HEK293T (cell line): ENCODE data around the gene PLRG1.

Source experiments
- ARNT ChIP-seq: fragments of 450-650 bp; IDR thresholded peaks from 2 replicates; pipeline ENCODE4 v1.6.1; 2017; ENCODE audit warnings: mild to moderate bottlenecking
- FOXK2 ChIP-seq: fragments of 450-650 bp; IDR thresholded peaks from 2 replicates; pipeline ENCODE4 v1.6.1; 2016; ENCODE audit warnings: mild to moderate bottlenecking
- FOXM1 ChIP-seq: fragments of 450-650 bp; IDR thresholded peaks from 2 replicates; pipeline ENCODE4 v1.6.1; 2017; ENCODE audit warnings: mild to moderate bottlenecking, borderline replicate concordance
- HDGF ChIP-seq: fragments of 450-650 bp; IDR thresholded peaks from 2 replicates; pipeline ENCODE4 v1.6.1; 2017; ENCODE audit warnings: antibody characterized with exemption, borderline replicate concordance
- NFRKB ChIP-seq: fragments of 450-650 bp; IDR thresholded peaks from 2 replicates; pipeline ENCODE4 v1.6.1; 2016; ENCODE audit warnings: mild to moderate bottlenecking, moderate library complexity
- SP1 ChIP-seq: fragments of 450-650 bp; IDR thresholded peaks from 2 replicates; pipeline ENCODE4 v1.6.1; 2017
- SUZ12 ChIP-seq: fragments of 450-650 bp; IDR thresholded peaks from 2 replicates; pipeline ENCODE4 v1.6.1; 2016; ENCODE audit warnings: mild to moderate bottlenecking
- TARDBP ChIP-seq: fragments of 450-650 bp; IDR thresholded peaks from 2 replicates; pipeline ENCODE4 v1.6.1; 2016
- ZNF384 ChIP-seq: fragments of 450-650 bp; IDR thresholded peaks from 2 replicates; pipeline ENCODE4 v1.6.1; 2016

GRCh38 chr4:154491341-154492271, 58.6 kb downstream of the PLRG1 start, which contains the start of gene DCHS2:
- no peak for TF ChIP-seq FOXK2
- TF ChIP-seq SP1 = no peak
- TF ChIP-seq NFRKB = no peak
- TF ChIP-seq ZNF384 = no peak
- TF ChIP-seq ARNT = no peak
- no peak for TF ChIP-seq FOXM1
- no peak for TF ChIP-seq TARDBP
- no peak for TF ChIP-seq SUZ12
- TF ChIP-seq HDGF = no peak
